Osteoblast (primary cell): ENCODE measurements around the gene PALS2. TPM values are rescaled to one million over a fixed set of nuclear protein-coding genes. Genes with fewer than 3 reads are reported as not detected.

ENCODE experiments used
- DNase-seq: peaks from one replicate; pipeline ENCODE4 v3.0.0; 2011; ENCODE audit warnings: low spot score, mixed read lengths; ENCODE audit not compliant: insufficient read length; ENCODE audit errors: missing footprints
- H2AFZ ChIP-seq: 2 replicates; pipeline ENCODE4 v1.6.0; 2011; ENCODE audit warnings: mild to moderate bottlenecking, low read length
- H3K27ac ChIP-seq: 2 replicates; pipeline ENCODE4 v1.5.1; 2011; ENCODE audit warnings: mild to moderate bottlenecking, low read depth, low read length, moderate library complexity
- H3K27me3 ChIP-seq: 2 replicates; pipeline ENCODE4 v1.6.0; 2012; ENCODE audit warnings: mild to moderate bottlenecking, control low read depth, inconsistent platforms, low read length, moderate library complexity; ENCODE audit not compliant: insufficient read depth
- H3K36me3 ChIP-seq: 2 replicates; pipeline ENCODE4 v1.5.1; 2011; ENCODE audit warnings: mild to moderate bottlenecking, low read length, control low read depth, moderate library complexity; ENCODE audit not compliant: insufficient read depth
- H3K4me1 ChIP-seq: 2 replicates; pipeline ENCODE4 v1.5.1; 2011; ENCODE audit warnings: mild to moderate bottlenecking, low read length, control low read depth, moderate library complexity; ENCODE audit not compliant: insufficient read depth
- H3K4me2 ChIP-seq: 2 replicates; pipeline ENCODE4 v1.6.0; 2011; ENCODE audit warnings: mild to moderate bottlenecking, low read length; ENCODE audit not compliant: insufficient read depth
- H3K4me3 ChIP-seq: fragments of 200-600 bp; sonication (generic); 3 replicates; pipeline ENCODE4 v1.5.1; 2012; ENCODE audit warnings: mild to moderate bottlenecking, low read length, inconsistent platforms; ENCODE audit not compliant: insufficient read depth
- H3K79me2 ChIP-seq: 2 replicates; pipeline ENCODE4 v1.6.0; 2012; ENCODE audit warnings: mild to moderate bottlenecking, low read length, control low read depth, inconsistent platforms; ENCODE audit not compliant: insufficient read depth
- H3K9me3 ChIP-seq: 2 replicates; pipeline ENCODE4 v1.5.1; 2011; ENCODE audit warnings: low read depth, low read length, control low read depth
- H4K20me1 ChIP-seq: 2 replicates; pipeline ENCODE4 v1.6.0; 2012; ENCODE audit warnings: mild to moderate bottlenecking, low read length, control low read depth; ENCODE audit not compliant: insufficient read depth
- total RNA-seq: library from RNA; depleted of rRNA; stranded (reverse); fragments of >200 nt; gene quantifications from 2 replicates; pipeline ENCODE4 v1.2.3, GENCODE V29; 2012
- TF ChIP-seq, protein P1 (sequence below): IDR thresholded peaks from 2 replicates; pipeline ENCODE4 v1.5.1; 2011; ENCODE audit warnings: mild to moderate bottlenecking, low read depth, low read length, moderate library complexity; ENCODE audit errors: extremely low read depth

PALS2 gene
- total RNA-seq, 1 donor = 63.3 TPM

DNA sequence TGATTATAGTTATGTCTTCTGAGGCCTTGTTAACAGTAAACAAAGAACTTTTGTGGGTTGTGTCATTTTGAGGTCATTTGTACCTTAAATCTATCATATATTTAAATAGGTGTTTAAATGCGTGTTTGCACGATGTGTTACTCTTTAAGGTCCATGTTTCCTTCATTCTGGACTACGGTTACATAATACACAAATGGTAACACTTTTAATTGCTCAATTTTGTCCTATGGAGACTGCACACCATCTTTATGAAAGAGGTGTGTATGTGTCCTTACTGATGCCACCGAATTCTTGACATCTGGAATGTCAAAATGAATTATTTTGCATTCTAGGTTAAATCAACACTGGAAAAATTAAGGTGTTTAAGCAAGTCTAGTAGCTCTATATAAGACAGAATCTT, 1.7 kb downstream of the PALS2 start:
- Histone ChIP-seq H3K79me2 (peaks cover 59% of the 10 kb centered on the region), H3K9me3 (no peaks in the 10 kb centered on the region)

DNA sequence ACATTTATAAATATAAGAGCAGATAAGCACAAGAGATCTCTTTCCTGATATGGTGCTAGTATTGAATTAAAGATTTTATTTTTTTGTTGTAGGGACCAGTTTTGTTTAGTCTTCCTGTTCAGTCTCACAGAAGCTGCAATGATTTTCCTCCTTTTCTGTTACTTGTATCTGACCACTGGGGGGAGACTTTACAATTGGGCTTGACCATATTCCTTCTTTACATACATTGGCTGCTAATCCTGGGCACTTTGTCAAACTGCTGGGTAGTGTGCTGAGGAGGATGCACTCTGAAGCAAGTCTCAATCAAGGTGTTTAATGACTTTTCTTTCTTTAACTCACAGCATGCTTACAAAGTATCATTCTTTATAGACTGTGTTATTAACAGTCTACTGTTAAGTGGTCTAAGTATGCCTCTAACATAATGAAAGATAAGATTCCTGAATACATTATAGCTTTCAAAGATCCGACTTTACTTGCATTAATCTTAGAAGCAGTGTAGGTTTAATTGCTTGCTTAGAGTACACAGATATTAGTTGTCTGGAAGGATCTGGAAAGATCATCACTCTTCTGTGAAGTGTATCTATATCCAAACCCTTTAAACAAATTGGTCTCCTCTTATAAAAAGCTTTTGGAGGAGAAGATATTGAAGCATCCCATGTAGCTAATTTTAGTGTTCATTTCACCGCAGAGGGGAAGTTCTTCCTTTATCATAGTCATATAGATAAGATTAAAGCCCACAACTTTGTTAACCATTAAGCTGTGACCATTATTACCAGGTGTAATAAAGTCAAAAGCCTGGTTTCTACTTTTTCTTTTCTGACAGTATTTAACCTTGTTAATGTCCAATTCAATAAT, 3.1 kb downstream of the PALS2 start:
- DNase-seq = peak; percentile 89
- no peak overlapping the region for H3K4me3 ChIP-seq

More for the DNA sequence above, 1.7 kb downstream of the PALS2 start:
- H3K4me2 ChIP-seq = peak overlapping the region; percentile 86
- peaks cover 6% of the 10 kb centered on the region for H3K27me3 ChIP-seq
- no peak for DNase-seq
- peaks cover 21% of the 10 kb centered on the region for H3K4me1 ChIP-seq
- peak overlapping the region; percentile 81 for H2AFZ ChIP-seq
- H3K4me3 ChIP-seq = peak overlapping the region; percentile 91
- H3K27ac ChIP-seq = no peak overlapping the region
- TF ChIP-seq, protein P1, sequence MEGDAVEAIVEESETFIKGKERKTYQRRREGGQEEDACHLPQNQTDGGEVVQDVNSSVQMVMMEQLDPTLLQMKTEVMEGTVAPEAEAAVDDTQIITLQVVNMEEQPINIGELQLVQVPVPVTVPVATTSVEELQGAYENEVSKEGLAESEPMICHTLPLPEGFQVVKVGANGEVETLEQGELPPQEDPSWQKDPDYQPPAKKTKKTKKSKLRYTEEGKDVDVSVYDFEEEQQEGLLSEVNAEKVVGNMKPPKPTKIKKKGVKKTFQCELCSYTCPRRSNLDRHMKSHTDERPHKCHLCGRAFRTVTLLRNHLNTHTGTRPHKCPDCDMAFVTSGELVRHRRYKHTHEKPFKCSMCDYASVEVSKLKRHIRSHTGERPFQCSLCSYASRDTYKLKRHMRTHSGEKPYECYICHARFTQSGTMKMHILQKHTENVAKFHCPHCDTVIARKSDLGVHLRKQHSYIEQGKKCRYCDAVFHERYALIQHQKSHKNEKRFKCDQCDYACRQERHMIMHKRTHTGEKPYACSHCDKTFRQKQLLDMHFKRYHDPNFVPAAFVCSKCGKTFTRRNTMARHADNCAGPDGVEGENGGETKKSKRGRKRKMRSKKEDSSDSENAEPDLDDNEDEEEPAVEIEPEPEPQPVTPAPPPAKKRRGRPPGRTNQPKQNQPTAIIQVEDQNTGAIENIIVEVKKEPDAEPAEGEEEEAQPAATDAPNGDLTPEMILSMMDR = no peak
- peaks cover 31% of the 10 kb centered on the region for H4K20me1 ChIP-seq
- no peaks in the 10 kb centered on the region for H3K36me3 ChIP-seq

DNA sequence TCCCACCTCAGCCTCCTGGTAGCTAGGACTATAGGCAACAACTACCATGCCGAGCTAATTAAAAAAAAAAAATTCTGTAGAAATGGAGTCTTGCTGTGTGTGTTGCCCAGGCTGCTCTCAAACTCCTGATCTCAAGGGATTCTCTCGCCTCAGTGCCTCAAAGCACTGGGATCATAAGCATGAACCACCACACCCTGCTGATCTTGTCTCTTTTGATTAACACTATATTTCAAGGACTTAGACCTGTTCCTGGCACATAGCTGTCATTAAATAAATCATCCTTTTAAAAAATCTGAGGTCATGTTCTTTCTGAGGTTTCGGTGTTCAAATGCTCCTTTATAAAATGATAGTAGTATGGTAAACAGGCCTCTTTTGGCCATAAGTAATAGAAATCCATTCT, 4.8 kb downstream of the PALS2 start:
- H3K36me3 ChIP-seq = no peaks in the 10 kb centered on the region
- H3K27me3 ChIP-seq = no peaks in the 10 kb centered on the region
- TF ChIP-seq, protein P1 = no peak
- H3K4me2 ChIP-seq = no peak overlapping the region
- H2AFZ ChIP-seq = no peak overlapping the region
- peaks cover 80% of the 10 kb centered on the region for H3K79me2 ChIP-seq
- DNase-seq = no peak
- peaks cover 12% of the 10 kb centered on the region for H3K4me1 ChIP-seq
- H4K20me1 ChIP-seq = peaks cover 38% of the 10 kb centered on the region
- H3K27ac ChIP-seq = no peak overlapping the region
- H3K4me3 ChIP-seq = no peak overlapping the region
- H3K9me3 ChIP-seq = no peaks in the 10 kb centered on the region

More for the DNA sequence above, 3.1 kb downstream of the PALS2 start:
- Histone ChIP-seq H3K36me3 (no peaks in the 10 kb centered on the region), H4K20me1 (peaks cover 38% of the 10 kb centered on the region), H3K27ac (no peak overlapping the region), H2AFZ (no peak overlapping the region), H3K4me1 (peaks cover 21% of the 10 kb centered on the region), H3K27me3 (no peaks in the 10 kb centered on the region), H3K4me2 (no peak overlapping the region), H3K79me2 (peaks cover 74% of the 10 kb centered on the region), H3K9me3 (no peaks in the 10 kb centered on the region)
- TF ChIP-seq, protein P1 = peak; percentile 76

DNA sequence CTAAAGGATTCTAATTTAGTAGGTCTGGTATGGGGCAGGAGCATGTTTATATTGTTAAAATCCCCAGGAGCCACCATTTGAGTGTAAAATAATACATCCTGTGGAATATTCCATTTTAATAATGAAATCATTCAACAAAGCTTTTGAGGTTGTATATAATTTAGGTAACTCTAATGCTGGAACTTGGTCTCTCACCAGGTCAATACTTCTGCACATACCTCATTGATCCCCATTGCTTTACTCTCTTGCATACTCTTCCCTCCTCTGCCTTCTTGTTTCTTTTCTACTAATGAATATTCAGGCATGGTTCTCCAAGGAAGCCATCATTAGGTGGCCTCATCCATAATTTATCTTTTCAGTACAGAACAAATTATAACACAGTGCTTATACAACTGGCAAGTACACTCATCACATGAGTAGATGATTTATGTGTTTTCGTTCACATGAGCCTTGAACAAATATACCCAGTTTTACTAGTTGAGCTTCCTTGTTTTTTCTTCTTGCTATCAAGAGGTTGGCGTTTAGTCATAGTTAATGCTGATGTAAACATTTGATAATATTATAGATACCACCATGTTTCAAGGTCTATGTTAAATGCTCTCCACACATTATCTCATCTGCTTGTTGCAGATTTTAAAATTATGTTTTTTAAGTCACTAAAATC, 7.2 kb downstream of the PALS2 start:
- TF ChIP-seq, protein P1 = no peak
- Histone ChIP-seq H3K9me3 (no peaks in the 10 kb centered on the region), H3K27ac (no peak overlapping the region), H3K36me3 (no peaks in the 10 kb centered on the region), H3K4me2 (no peak overlapping the region), H4K20me1 (peaks cover 33% of the 10 kb centered on the region), H2AFZ (no peak overlapping the region), H3K79me2 (peaks cover 70% of the 10 kb centered on the region), H3K4me1 (peaks cover 3% of the 10 kb centered on the region), H3K4me3 (no peak overlapping the region), H3K27me3 (no peaks in the 10 kb centered on the region)
- DNase-seq = no peak
